Esophagus (tissue), 2 donors: ENCODE data around the gene SYCN. TPM values are rescaled to one million over a fixed set of nuclear protein-coding genes. Genes with fewer than 3 reads are reported as not detected.

Source experiments
- H3K27ac ChIP-seq, 2 donors: one replicate each; pipeline ENCODE4 v1.5.1; 2013; ENCODE audit warnings: low read depth in 2 of 2, mild to moderate bottlenecking in 2 of 2, inconsistent platforms in 1 of 2, low read length in 1 of 2, moderate library complexity in 1 of 2
- H3K27me3 ChIP-seq, 2 donors: one replicate each; pipeline ENCODE4 v1.6.1; 2013; ENCODE audit warnings: low read length in 2 of 2, control low read depth in 1 of 2, mild to moderate bottlenecking in 1 of 2; ENCODE audit not compliant: insufficient read depth in 2 of 2, control insufficient read depth in 1 of 2
- H3K36me3 ChIP-seq, 2 donors: one replicate each; pipeline ENCODE4 v1.6.1; 2013; ENCODE audit warnings: low read length in 1 of 2; ENCODE audit not compliant: control insufficient read depth in 2 of 2, insufficient read depth in 2 of 2
- H3K4me1 ChIP-seq, 2 donors: one replicate each; pipeline ENCODE4 v1.6.1; 2013; ENCODE audit warnings: low read length in 1 of 2; ENCODE audit not compliant: control insufficient read depth in 2 of 2, insufficient read depth in 2 of 2
- H3K4me3 ChIP-seq, 2 donors: one replicate each; pipeline ENCODE4 v1.5.1; 2013; ENCODE audit warnings: low read length in 2 of 2, mild to moderate bottlenecking in 2 of 2, low read depth in 1 of 2, moderate library complexity in 1 of 2
- H3K9me3 ChIP-seq, 2 donors: one replicate each; pipeline ENCODE4 v1.6.1; 2013; ENCODE audit warnings: mild to moderate bottlenecking in 2 of 2, low read depth in 1 of 2, low read length in 1 of 2, moderate library complexity in 1 of 2; ENCODE audit not compliant: control insufficient read depth in 2 of 2, insufficient read depth in 1 of 2
- WGBS, 2 donors: extraction: QIAGEN DNeasy Blood & Tissue Kit; methylation state at CpG; one replicate each; pipeline ENCODE4 v1.1.7; 2013; 5-methylcytosine and 5-hydroxymethylcytosine counted together
- polyA plus RNA-seq, 2 donors: library from polyadenylated mRNA; stranded (reverse); fragments of 200-250 nt; gene quantifications; one replicate each; pipeline ENCODE4 v1.2.3, GENCODE V29; 2013
- donor health status: healthy with polysubstance abuse.
- donor health status: Bipolar disorder and iron deficiency.

Gene SYCN
- polyA plus RNA-seq, 2 donors = 0.22 TPM; not detected in 1

GRCh38 chr19:39169143-39169810 is 34.8 kb downstream of the SYCN start:
- H3K27me3 ChIP-seq = no peaks in the 10 kb centered on the region
- no peaks in the 10 kb centered on the region for H3K9me3 ChIP-seq
- H3K27ac ChIP-seq = no peak overlapping the region
- 92 to 93% methylated on average over 33 to 36 of the region's 36 CpGs for WGBS, 2 donors
- peaks cover 8 to 21% of the 10 kb centered on the region in 2 donors for H3K4me1 ChIP-seq
- peaks cover 0 to 39% of the 10 kb centered on the region in 2 donors for H3K36me3 ChIP-seq
- no peak overlapping the region for H3K4me3 ChIP-seq

GRCh38 chr19:39168258-39169142 is 35.6 kb downstream of the SYCN start:
- no peaks in the 10 kb centered on the region for H3K27me3 ChIP-seq
- no peak overlapping the region for H3K27ac ChIP-seq
- H3K4me3 ChIP-seq = no peak overlapping the region
- H3K9me3 ChIP-seq = no peaks in the 10 kb centered on the region
- peaks cover 8 to 21% of the 10 kb centered on the region in 2 donors for H3K4me1 ChIP-seq
- WGBS, 2 donors = 88 to 89% methylated on average over 23 of the region's 23 CpGs
- peaks cover 0 to 34% of the 10 kb centered on the region in 2 donors for H3K36me3 ChIP-seq

- Histone ChIP-seq H3K27ac (peak overlapping the region; percentile 65 to 82), H3K27me3 (no peaks in the 10 kb centered on the region), H3K36me3 (peaks cover 0 to 30% of the 10 kb centered on the region in 2 donors), H3K4me1 (peaks cover 8 to 23% of the 10 kb centered on the region in 2 donors), H3K4me3 (peak overlapping the region in 1 of 2 donors; percentile 15), H3K9me3 (no peaks in the 10 kb centered on the region)
- WGBS, 2 donors = 53 to 58% methylated on average over 25 of the region's 25 CpGs
These were observed 36.4 kb downstream of the SYCN start for GRCh38 chr19:39167461-39168257.

GRCh38 chr19:39166571-39167391 is 37.3 kb downstream of the SYCN start:
- Histone ChIP-seq H3K27ac (peak overlapping the region; percentile 65 to 82), H3K4me3 (peak overlapping the region in 1 of 2 donors; percentile 15), H3K36me3 (peaks cover 0 to 23% of the 10 kb centered on the region in 2 donors), H3K9me3 (no peaks in the 10 kb centered on the region), H3K4me1 (peaks cover 8 to 24% of the 10 kb centered on the region in 2 donors), H3K27me3 (no peaks in the 10 kb centered on the region)
- 36 to 37% methylated on average over 23 to 24 of the region's 24 CpGs for WGBS, 2 donors

- Histone ChIP-seq H3K9me3 (no peaks in the 10 kb centered on the region), H3K36me3 (peaks cover 0 to 18% of the 10 kb centered on the region in 2 donors), H3K4me1 (peaks cover 8 to 31% of the 10 kb centered on the region in 2 donors), H3K27me3 (no peaks in the 10 kb centered on the region), H3K4me3 (no peak overlapping the region), H3K27ac (no peak overlapping the region)
- WGBS, 2 donors = 93% methylated on average over 7 of the region's 7 CpGs
These were observed 38.2 kb downstream of the SYCN start for GRCh38 chr19:39165857-39166256.

GRCh38 chr19:39164289-39164688 is 39.8 kb downstream of the SYCN start:
- 91 to 92% methylated on average over 6 of the region's 6 CpGs for WGBS, 2 donors
- Histone ChIP-seq H3K4me1 (peaks cover 8 to 38% of the 10 kb centered on the region in 2 donors), H3K27ac (no peak overlapping the region), H3K27me3 (no peaks in the 10 kb centered on the region), H3K9me3 (no peaks in the 10 kb centered on the region), H3K36me3 (peaks cover 0 to 15% of the 10 kb centered on the region in 2 donors), H3K4me3 (no peak overlapping the region)

- H3K36me3 ChIP-seq = peaks cover 0 to 10% of the 10 kb centered on the region in 2 donors
- H3K4me1 ChIP-seq = peaks cover 8 to 38% of the 10 kb centered on the region in 2 donors
- 75 to 86% methylated on average over 9 of the region's 9 CpGs for WGBS, 2 donors
- no peaks in the 10 kb centered on the region for H3K27me3 ChIP-seq
- no peak overlapping the region for H3K4me3 ChIP-seq
- no peaks in the 10 kb centered on the region for H3K9me3 ChIP-seq
- no peak overlapping the region for H3K27ac ChIP-seq
These were observed 40.4 kb downstream of the SYCN start for GRCh38 chr19:39163621-39164020.

- Histone ChIP-seq H3K27me3 (no peaks in the 10 kb centered on the region), H3K36me3 (peaks cover 0 to 15% of the 10 kb centered on the region in 2 donors), H3K9me3 (no peaks in the 10 kb centered on the region), H3K4me3 (no peak overlapping the region), H3K4me1 (peaks cover 7 to 42% of the 10 kb centered on the region in 2 donors), H3K27ac (peak overlapping the region in 1 of 2 donors; percentile 11)
- 83 to 85% methylated on average over 15 of the region's 15 CpGs for WGBS, 2 donors
These were observed 41.5 kb downstream of the SYCN start for GRCh38 chr19:39162441-39163043.
